ENCODE results near the gene ZNF684.
"Not testable (repeated sequence)": the region's sequence is repeated elsewhere in the genome, so short reads cannot be mapped to it uniquely, and the experiment has no call there.

Gene ZNF684

DNA sequence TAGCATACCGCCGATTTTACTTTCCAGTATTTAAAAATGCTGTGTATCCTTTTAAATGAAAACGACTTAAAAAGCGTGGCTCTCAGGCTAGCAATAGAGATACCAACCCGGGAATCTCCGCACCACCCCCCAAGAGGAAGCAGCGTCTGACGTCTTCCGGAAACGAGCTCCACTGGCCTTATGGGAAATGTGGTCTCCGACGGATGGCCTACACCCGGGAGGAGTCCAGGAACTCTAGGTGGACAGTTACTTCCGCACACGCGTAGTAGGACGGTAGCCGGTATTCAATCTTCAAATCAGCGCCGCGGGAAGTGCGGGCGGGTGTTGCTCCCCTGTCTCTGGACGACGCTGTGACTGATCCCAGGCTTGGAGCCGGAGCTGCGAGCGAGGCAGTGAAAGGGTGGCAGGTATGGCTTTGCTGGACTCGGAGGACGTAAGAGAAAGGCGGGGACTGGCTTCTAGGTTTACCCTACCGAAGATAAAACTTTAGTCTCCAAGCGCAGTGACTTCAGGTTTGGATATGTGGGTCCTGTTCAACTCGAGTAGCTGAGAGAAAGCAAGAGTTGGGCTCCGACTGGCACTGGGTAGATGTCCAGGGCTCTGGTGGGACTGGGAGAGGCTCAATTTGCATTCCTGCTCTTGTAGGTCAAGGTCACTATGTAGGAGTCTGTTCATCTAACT, at the start of gene ZNF684:
TSS of gene ZNF684 (plus strand) at position 257 of the 681 bp plus-strand sequence. CDS start 1,530 bp downstream, outside the sequence.
- peak; percentile 96 for DNase-seq (ENCODE audit: low spot score)

- no peak for DNase-seq (ENCODE audit: low spot score)
These were observed 36.0 kb upstream of the ZNF684 start for GRCh38 chr1:40495315-40495903.

DNA sequence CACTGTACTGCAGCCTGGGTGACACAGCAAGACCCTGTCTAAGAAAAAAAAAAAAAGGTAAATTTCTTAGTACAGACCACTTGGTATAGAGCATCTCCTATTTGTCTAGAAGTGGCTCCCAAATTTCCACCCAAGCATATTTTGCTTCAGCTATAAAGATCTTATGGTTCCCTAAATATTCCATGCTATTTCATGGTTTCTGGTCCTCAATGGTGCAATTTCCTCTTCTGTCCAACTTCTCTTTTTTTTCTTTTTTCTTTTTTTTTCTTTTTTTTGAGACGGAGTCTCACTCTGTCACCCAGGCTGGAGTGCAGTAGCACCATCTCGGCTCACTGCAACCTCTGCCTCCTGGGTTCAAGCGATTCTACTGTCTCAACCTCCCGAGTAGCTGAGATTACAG, 28.8 kb upstream of the ZNF684 start:
- not testable (repeated sequence) for DNase-seq (ENCODE audit: low spot score)

DNA sequence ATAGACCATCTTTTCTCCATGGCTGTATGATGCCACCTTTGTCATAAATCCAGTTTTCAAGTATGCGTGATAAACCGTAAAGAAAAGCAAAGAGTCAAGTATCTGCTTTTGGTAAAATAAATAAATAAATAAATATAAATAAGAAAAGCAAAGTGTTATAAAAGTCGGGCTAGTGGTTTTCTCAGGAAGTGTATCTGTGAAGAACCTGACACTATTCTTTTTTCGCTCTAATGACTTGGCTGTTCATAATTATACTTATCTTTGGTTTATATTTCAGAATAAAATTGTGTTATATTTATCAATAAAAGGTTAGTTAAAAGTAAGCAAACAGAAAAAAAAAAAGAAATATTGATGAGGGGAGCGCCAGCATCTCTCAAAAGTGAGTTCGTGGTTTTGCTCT, 23.5 kb upstream of the ZNF684 start:
- DNase-seq (ENCODE audit: low spot score), result no peak

- DNase-seq (ENCODE audit: low spot score), result peak; percentile 90
These were observed 22.8 kb upstream of the ZNF684 start, which contains the start of gene EXO5 for GRCh38 chr1:40508375-40509341. TSS of gene EXO5 (plus strand) at chr1:40508767. CDS start at chr1:40514545, 5,778 bp downstream.

GRCh38 chr1:40519517-40519916, 11.9 kb upstream of the ZNF684 start:
- DNase-seq (ENCODE audit: low spot score), result no peak

- DNase-seq (ENCODE audit: low spot score), result peak; percentile 31
These were observed 579 bp upstream of the ZNF684 start for GRCh38 chr1:40530735-40531380.

DNA sequence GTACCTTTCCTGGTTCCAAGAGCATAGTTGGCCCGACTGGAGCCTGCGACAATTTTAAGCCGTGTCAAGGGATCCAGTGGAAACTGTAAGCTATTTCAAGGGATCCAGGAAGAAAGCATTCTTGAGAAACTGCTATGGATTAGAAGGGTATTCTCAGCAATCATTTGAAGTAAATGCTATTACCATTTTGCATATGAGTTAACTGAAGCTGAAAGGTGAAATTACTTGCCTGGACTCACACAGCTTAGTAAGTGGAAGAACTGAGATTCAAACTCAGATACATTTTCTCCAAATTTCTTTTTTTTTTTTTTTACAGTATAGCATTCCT, 589 bp downstream of the ZNF684 start:
- no peak for DNase-seq (ENCODE audit: low spot score)

DNA sequence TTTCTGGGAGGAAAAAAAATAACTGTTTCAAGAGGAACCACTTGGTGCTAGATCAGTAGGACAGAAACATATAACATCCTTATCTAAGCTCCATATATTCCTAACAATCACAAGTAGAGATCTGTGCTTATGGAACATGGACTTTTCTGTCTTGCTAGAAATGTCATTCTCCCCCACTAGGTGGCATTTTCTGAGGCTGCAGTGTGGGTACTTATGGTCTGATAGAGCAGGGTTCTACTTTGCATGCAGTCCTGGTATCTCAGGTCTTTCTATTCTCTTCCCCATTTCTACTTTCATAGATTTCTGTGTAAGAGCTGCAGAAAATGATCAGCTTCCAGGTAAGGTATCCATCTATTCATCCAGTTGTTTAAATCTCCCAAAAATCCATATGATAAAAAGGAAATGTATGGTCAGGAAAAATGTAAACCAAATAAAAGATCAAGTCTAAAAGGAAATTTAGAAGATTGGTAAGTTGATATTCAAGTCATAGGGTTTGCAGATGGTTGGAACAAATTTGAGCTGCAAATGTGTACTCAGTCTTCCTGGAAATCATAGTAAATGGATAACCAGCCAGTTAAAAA, 1.5 kb downstream of the ZNF684 start:
- DNase-seq (ENCODE audit: low spot score), result peak; percentile 70

GRCh38 chr1:40534589-40534988, 3.2 kb downstream of the ZNF684 start:
- no peak for DNase-seq (ENCODE audit: low spot score)

DNA sequence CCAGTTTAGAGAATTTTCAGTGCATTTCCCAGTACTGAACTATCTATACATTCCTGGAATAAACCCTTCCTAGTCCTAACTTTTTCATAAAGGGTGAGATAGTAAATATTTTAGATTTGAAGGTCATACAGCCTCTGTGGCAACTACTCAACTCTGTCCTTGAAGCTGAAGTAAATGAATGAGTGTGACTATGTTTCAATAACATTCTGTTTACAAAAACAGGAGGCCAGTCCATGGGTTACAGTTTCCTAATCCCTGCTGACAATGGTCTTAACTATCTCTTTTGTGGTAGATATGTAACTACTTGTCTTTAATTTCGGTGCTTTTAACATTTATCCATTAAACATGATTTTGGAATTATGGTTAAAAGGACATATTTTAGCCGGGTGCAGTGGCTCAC, 4.3 kb downstream of the ZNF684 start:
- DNase-seq (ENCODE audit: low spot score), result no peak

GRCh38 chr1:40539338-40539737, 7.9 kb downstream of the ZNF684 start:
- no peak for DNase-seq (ENCODE audit: low spot score)

- no peak for DNase-seq (ENCODE audit: low spot score)
These were observed 15.5 kb downstream of the ZNF684 start for GRCh38 chr1:40546957-40547356.

DNA sequence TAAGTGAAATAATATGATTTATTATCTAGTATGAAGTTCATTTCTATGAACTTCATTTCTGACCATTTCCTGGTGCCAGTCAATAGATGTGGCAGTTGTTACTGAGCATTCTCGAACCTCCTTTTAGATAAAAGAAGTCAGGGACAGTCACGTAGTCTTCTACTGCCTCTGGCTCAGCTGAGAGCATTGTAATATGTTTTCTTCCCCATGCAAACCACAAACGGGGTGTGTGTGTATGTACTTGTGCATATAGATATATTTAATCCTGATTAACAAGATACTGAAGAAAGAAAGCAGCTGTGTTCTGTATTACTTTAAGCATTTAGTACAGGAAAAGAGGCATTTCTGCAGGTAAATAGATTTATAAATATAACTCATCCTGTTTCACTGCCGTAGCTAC, 21.6 kb downstream of the ZNF684 start:
- DNase-seq (ENCODE audit: low spot score), result no peak

DNA sequence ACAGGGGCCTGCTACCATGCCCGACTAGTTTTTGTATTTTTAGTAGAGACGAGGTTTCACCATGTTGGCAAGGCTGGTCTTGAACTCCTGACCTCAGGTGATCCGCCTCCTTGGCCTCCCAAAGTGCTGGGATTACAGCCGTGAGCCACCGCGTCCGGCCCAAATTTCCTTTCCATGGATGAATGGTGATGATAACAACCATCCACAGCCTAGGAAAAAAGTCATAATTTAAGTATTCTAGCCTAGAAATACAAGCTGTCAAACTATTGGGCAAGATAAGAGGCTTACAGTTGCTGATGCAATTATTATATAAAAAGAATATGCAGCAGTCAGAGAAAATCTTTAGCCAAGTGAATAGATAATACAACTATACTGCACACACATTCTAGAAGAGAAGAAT, 23.4 kb downstream of the ZNF684 start:
- not testable (repeated sequence) for DNase-seq (ENCODE audit: low spot score)

DNA sequence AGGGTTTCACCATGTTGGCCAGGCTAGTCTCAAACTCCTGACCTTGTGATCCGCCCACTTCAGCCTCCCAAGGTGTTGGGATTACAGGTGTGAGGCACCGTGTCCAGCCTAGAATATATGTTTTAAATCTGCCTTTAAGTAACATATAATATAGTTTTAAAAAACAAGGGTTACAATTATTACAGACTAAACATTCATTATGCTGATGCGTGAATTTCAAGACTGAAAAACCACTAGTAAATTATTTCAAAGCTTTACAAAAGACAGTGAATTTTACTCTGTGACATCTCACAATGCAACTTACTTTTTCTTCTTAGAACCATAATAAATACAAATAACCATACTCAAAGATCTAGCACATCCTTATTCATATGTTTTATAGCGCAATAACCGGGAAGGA, 24.7 kb downstream of the ZNF684 start:
- no peak for DNase-seq (ENCODE audit: low spot score)

GRCh38 chr1:40558241-40558640, 26.8 kb downstream of the ZNF684 start:
- DNase-seq (ENCODE audit: low spot score), result not testable (repeated sequence)

- DNase-seq (ENCODE audit: low spot score), result no peak
These were observed 30.7 kb downstream of the ZNF684 start for GRCh38 chr1:40562185-40562584.

GRCh38 chr1:40563266-40563665, 31.8 kb downstream of the ZNF684 start:
- DNase-seq (ENCODE audit: low spot score), result no peak

DNA sequence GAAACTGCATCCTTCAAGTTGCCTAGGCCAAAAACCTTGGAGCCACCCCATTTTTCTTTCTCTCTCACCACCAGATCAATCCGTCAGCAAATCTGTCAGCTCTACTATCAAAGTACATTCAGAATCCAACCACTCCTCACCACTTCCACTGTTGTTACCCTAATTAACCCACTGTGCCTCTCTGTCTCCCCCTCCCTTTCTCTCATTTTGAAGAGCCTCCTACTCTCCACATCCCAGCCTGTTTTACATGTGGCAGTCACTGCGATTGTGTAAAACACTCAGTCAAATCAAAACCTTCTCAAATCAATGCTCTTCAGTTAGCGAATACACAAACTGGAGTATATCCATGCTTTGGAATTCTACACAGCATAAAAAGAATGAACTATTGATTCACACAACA, 33.1 kb downstream of the ZNF684 start:
- no peak for DNase-seq (ENCODE audit: low spot score)

DNA sequence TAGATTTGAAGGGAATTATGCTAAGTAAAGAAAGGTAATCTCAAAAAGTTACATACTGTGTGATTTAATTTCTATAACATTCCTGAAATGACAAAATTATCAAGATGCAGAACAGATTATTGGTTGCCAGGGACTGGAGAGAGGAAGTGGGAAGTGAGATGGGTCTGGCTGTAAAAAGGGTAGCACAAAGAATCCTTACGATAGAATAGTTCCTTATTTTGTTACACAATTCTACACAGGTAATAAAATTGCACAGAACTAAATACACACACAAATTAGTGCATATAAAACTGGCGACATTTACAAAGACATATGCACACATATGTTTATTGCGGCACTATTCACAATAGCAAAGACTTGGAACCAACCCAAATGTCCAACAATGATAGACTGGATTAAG, 33.5 kb downstream of the ZNF684 start:
- DNase-seq (ENCODE audit: low spot score), result no peak

GRCh38 chr1:40567825-40568224, 36.4 kb downstream of the ZNF684 start:
- DNase-seq (ENCODE audit: low spot score), result no peak

Measured in GM03348 (cell line).